ENCODE data around the gene SPDEF. TPM values are rescaled to one million over a fixed set of nuclear protein-coding genes. Genes with fewer than 3 reads are reported as not detected.

Gene SPDEF
- total and polyA plus RNA-seq, 2 donors (not counting 1 experiment from before 2014, with no cell fraction given), result 0.10 TPM; not detected in 1

DNA sequence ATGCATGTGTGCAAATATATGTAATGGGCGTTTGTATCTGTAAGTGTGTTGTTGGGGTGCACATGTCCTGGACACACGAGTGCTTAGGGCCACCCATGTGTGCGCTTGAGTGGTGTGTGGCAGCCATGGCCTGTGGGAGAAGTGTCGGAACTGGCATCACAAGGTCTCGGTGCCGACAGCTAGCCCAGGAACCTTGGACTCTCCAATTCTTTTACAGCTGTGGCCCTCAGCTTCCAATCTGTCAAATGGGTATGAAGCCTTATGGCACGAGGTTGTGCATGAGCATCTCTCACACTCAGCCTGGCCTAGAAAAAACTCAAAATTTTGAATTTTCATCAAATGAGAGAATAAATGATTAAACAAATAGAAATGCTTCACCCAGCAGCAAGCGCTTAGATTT lies 42.0 kb downstream of the SPDEF start:
- DNase-seq, result no peak
- no peak overlapping the region for H2AFZ ChIP-seq (ENCODE audit: insufficient read depth, low read depth, low read length, poor library complexity, severe bottlenecking)
- H3K27me3 ChIP-seq (replicated peaks in 1 of 4; ENCODE audit: control extremely low read depth in 1 of 4, control insufficient read depth in 3 of 4, insufficient read depth in 4 of 4, low read length in 3 of 4), result peaks cover 0 to 10% (median 0%) of the 10 kb centered on the region in 4 experiments
- no peak overlapping the region for H3K4me2 ChIP-seq (replicated peaks; ENCODE audit: low read depth, low read length, poor library complexity, severe bottlenecking)
- H4K20me1 ChIP-seq (ENCODE audit: control insufficient read depth, insufficient read depth, low read length, poor library complexity, severe bottlenecking), result no peaks in the 10 kb centered on the region
- intact Hi-C loops (cut with micrococcal nuclease), result no loop called here
- ChIA-PET CTCF (no interaction called here), POLR2A (no interaction called here)
- no peak for ATAC-seq (ENCODE audit: low read depth)
- no peak overlapping the region for H3K4me3 ChIP-seq (ENCODE audit: control extremely low read depth in 1 of 5, extremely low read depth in 1 of 5, insufficient read depth in 1 of 5, low read depth in 2 of 5, low read length in 4 of 5)
- H3K79me2 ChIP-seq (ENCODE audit: control insufficient read depth, insufficient read depth, low read length), result no peaks in the 10 kb centered on the region
- no peak overlapping the region for H3K27ac Mint-ChIP-seq
- H3K4me3 Mint-ChIP-seq, result no peak overlapping the region
- H3K9me3 Mint-ChIP-seq (ENCODE audit: insufficient read depth), result peaks cover 8% of the 10 kb centered on the region
- H3K4me1 Mint-ChIP-seq, result no peaks in the 10 kb centered on the region
- TF ChIP-seq, protein P1, sequence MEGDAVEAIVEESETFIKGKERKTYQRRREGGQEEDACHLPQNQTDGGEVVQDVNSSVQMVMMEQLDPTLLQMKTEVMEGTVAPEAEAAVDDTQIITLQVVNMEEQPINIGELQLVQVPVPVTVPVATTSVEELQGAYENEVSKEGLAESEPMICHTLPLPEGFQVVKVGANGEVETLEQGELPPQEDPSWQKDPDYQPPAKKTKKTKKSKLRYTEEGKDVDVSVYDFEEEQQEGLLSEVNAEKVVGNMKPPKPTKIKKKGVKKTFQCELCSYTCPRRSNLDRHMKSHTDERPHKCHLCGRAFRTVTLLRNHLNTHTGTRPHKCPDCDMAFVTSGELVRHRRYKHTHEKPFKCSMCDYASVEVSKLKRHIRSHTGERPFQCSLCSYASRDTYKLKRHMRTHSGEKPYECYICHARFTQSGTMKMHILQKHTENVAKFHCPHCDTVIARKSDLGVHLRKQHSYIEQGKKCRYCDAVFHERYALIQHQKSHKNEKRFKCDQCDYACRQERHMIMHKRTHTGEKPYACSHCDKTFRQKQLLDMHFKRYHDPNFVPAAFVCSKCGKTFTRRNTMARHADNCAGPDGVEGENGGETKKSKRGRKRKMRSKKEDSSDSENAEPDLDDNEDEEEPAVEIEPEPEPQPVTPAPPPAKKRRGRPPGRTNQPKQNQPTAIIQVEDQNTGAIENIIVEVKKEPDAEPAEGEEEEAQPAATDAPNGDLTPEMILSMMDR (IDR thresholded peaks at IDR 0.05), result no peak
- TF ChIP-seq EZH2 (IDR thresholded peaks at IDR 0.05; ENCODE audit: borderline replicate concordance, insufficient read depth, low read depth, low read length, poor library complexity, severe bottlenecking), result no peak
- no peak overlapping the region for H3K27ac ChIP-seq (ENCODE audit: low read length in 2 of 2)
- no peaks in the 10 kb centered on the region for H3K36me3 ChIP-seq (replicated peaks in 1 of 2; ENCODE audit: control extremely low read depth in 1 of 2, control insufficient read depth in 1 of 2, extremely low read depth in 1 of 2, insufficient read depth in 2 of 2, low read length in 1 of 2)
- peaks cover 0 to 8% (median 5%) of the 10 kb centered on the region in 3 donors for H3K9me3 ChIP-seq (ENCODE audit: control extremely low read depth in 1 of 3, control insufficient read depth in 2 of 3, insufficient read depth in 1 of 3, low read length in 2 of 3)
- peaks cover 15% of the 10 kb centered on the region for H3K27me3 Mint-ChIP-seq
- 87% methylated on average over 4 of the region's 8 CpGs for WGBS (ENCODE audit: insufficient coverage)
- H3K9ac ChIP-seq (ENCODE audit: low read length), result no peak overlapping the region
- H3K4me1 ChIP-seq (ENCODE audit: control insufficient read depth in 2 of 2, insufficient read depth in 2 of 2, low read length in 2 of 2), result no peaks in the 10 kb centered on the region

DNA sequence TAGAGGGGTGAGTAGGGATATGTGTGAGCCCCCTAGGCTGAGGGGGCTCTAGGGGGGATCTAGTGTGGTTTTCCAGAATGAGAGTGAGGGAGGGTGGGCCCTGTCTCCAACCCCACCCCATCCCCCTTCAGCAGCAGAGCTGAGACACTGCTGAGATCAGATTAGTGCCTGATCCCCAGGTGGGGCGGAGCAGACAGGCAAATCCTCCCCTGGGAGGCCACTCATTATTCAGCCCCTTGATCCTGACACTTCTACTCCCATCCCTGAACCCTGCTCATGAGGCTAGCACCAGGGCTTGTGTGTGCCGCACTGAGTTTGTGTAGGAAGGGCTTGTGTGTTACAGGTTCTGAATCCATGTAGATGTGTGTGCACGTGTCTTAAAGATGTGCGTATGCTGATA lies 42.5 kb downstream of the SPDEF start:
- no peaks in the 10 kb centered on the region for H3K4me1 Mint-ChIP-seq
- ATAC-seq (ENCODE audit: low read depth) (no peak), DNase-seq (no peak)
- ChIA-PET POLR2A (no interaction called here), CTCF (no interaction called here)
- intact Hi-C loops (cut with micrococcal nuclease), result no loop called here
- Histone ChIP-seq H4K20me1 (ENCODE audit: control insufficient read depth, insufficient read depth, low read length, poor library complexity, severe bottlenecking) (no peaks in the 10 kb centered on the region), H3K4me1 (ENCODE audit: control insufficient read depth in 2 of 2, insufficient read depth in 2 of 2, low read length in 2 of 2) (no peaks in the 10 kb centered on the region), H3K9ac (ENCODE audit: low read length) (no peak overlapping the region), H3K4me3 (ENCODE audit: control extremely low read depth in 1 of 5, extremely low read depth in 1 of 5, insufficient read depth in 1 of 5, low read depth in 2 of 5, low read length in 4 of 5) (no peak overlapping the region), H3K27me3 (replicated peaks in 1 of 4; ENCODE audit: control extremely low read depth in 1 of 4, control insufficient read depth in 3 of 4, insufficient read depth in 4 of 4, low read length in 3 of 4) (peaks cover 0 to 10% (median 0%) of the 10 kb centered on the region in 4 experiments), H3K79me2 (ENCODE audit: control insufficient read depth, insufficient read depth, low read length) (no peaks in the 10 kb centered on the region), H3K9me3 (ENCODE audit: control extremely low read depth in 1 of 3, control insufficient read depth in 2 of 3, insufficient read depth in 1 of 3, low read length in 2 of 3) (peaks cover 0 to 8% (median 5%) of the 10 kb centered on the region in 3 donors), H3K4me2 (replicated peaks; ENCODE audit: low read depth, low read length, poor library complexity, severe bottlenecking) (no peak overlapping the region), H3K36me3 (replicated peaks in 1 of 2; ENCODE audit: control extremely low read depth in 1 of 2, control insufficient read depth in 1 of 2, extremely low read depth in 1 of 2, insufficient read depth in 2 of 2, low read length in 1 of 2) (no peaks in the 10 kb centered on the region), H2AFZ (ENCODE audit: insufficient read depth, low read depth, low read length, poor library complexity, severe bottlenecking) (no peak overlapping the region), H3K27ac (ENCODE audit: low read length in 2 of 2) (no peak overlapping the region)
- H3K27ac Mint-ChIP-seq, result no peak overlapping the region
- no peak overlapping the region for H3K4me3 Mint-ChIP-seq
- 98% methylated on average over 3 of the region's 4 CpGs for WGBS (ENCODE audit: insufficient coverage)
- peaks cover 15% of the 10 kb centered on the region for H3K27me3 Mint-ChIP-seq
- TF ChIP-seq, protein P1 (IDR thresholded peaks at IDR 0.05), result no peak
- no peak for TF ChIP-seq EZH2 (IDR thresholded peaks at IDR 0.05; ENCODE audit: borderline replicate concordance, insufficient read depth, low read depth, low read length, poor library complexity, severe bottlenecking)
- peaks cover 8% of the 10 kb centered on the region for H3K9me3 Mint-ChIP-seq (ENCODE audit: insufficient read depth)

All from B cell (primary cell).